ENCODE data around the gene LIPT1. TPM values are rescaled to one million over a fixed set of nuclear protein-coding genes. Genes with fewer than 3 reads are reported as not detected.
A peak's percentile ranks its signal among the peaks of the same experiment; 100 is the strongest.
"Not testable (repeated sequence)": the region's sequence is repeated elsewhere in the genome, so short reads cannot be mapped to it uniquely, and the experiment has no call there.

LIPT1 gene
- total RNA-seq, 1 donor from 2014 or later: 4.5 TPM

- TF ChIP-seq CTCF (IDR thresholded peaks at IDR 0.05; ENCODE audit: insufficient read depth, low read length, severe bottlenecking): no peak
- H3K36me3 ChIP-seq (ENCODE audit: control insufficient read depth, insufficient read depth, low read length): no peaks in the 10 kb centered on the region
- H3K27me3 ChIP-seq (ENCODE audit: control insufficient read depth, insufficient read depth, low read length): no peaks in the 10 kb centered on the region
- DNase-seq (ENCODE audit: low read depth): no peak
- no peak for FAIRE-seq
- H3K4me3 ChIP-seq (ENCODE audit: low read depth, low read length): peak overlapping the region; percentile 84
Measured at GRCh38 chr2:99181624-99182000, 26.8 kb downstream of the LIPT1 start.

GRCh38 chr2:99183025-99183424 lies 28.3 kb downstream of the LIPT1 start:
- FAIRE-seq: no peak
- Histone ChIP-seq H3K36me3 (ENCODE audit: control insufficient read depth, insufficient read depth, low read length) (peaks cover 3% of the 10 kb centered on the region), H3K27me3 (ENCODE audit: control insufficient read depth, insufficient read depth, low read length) (no peaks in the 10 kb centered on the region), H3K4me3 (ENCODE audit: low read depth, low read length) (no peak overlapping the region)
- peak; percentile 17 for DNase-seq (ENCODE audit: low read depth)
- TF ChIP-seq CTCF (IDR thresholded peaks at IDR 0.05; ENCODE audit: insufficient read depth, low read length, severe bottlenecking): no peak

GRCh38 chr2:99184811-99185210 lies 30.0 kb downstream of the LIPT1 start:
- TF ChIP-seq CTCF (IDR thresholded peaks at IDR 0.05; ENCODE audit: insufficient read depth, low read length, severe bottlenecking): no peak
- DNase-seq (ENCODE audit: low read depth) (no peak), FAIRE-seq (no peak)
- H3K36me3 ChIP-seq (ENCODE audit: control insufficient read depth, insufficient read depth, low read length): peaks cover 3% of the 10 kb centered on the region
- no peak overlapping the region for H3K4me3 ChIP-seq (ENCODE audit: low read depth, low read length)
- H3K27me3 ChIP-seq (ENCODE audit: control insufficient read depth, insufficient read depth, low read length): no peaks in the 10 kb centered on the region

GRCh38 chr2:99187011-99187410 lies 32.2 kb downstream of the LIPT1 start:
- DNase-seq (ENCODE audit: low read depth): no peak
- no peak for TF ChIP-seq CTCF (IDR thresholded peaks at IDR 0.05; ENCODE audit: insufficient read depth, low read length, severe bottlenecking)
- FAIRE-seq: no peak
- Histone ChIP-seq H3K27me3 (ENCODE audit: control insufficient read depth, insufficient read depth, low read length) (no peaks in the 10 kb centered on the region), H3K4me3 (ENCODE audit: low read depth, low read length) (no peak overlapping the region), H3K36me3 (ENCODE audit: control insufficient read depth, insufficient read depth, low read length) (peaks cover 4% of the 10 kb centered on the region)

- FAIRE-seq (no peak), DNase-seq (ENCODE audit: low read depth) (no peak)
- TF ChIP-seq CTCF (IDR thresholded peaks at IDR 0.05; ENCODE audit: insufficient read depth, low read length, severe bottlenecking): no peak
- H3K4me3 ChIP-seq (ENCODE audit: low read depth, low read length): no peak overlapping the region
- H3K36me3 ChIP-seq (ENCODE audit: control insufficient read depth, insufficient read depth, low read length): peaks cover 4% of the 10 kb centered on the region
- H3K27me3 ChIP-seq (ENCODE audit: control insufficient read depth, insufficient read depth, low read length): no peaks in the 10 kb centered on the region
Measured at GRCh38 chr2:99188357-99188756, 33.6 kb downstream of the LIPT1 start.

GRCh38 chr2:99190548-99190947 lies 35.8 kb downstream of the LIPT1 start:
- TF ChIP-seq CTCF (IDR thresholded peaks at IDR 0.05; ENCODE audit: insufficient read depth, low read length, severe bottlenecking): no peak
- FAIRE-seq (no peak), DNase-seq (ENCODE audit: low read depth) (no peak)
- H3K27me3 ChIP-seq (ENCODE audit: control insufficient read depth, insufficient read depth, low read length): no peaks in the 10 kb centered on the region
- H3K36me3 ChIP-seq (ENCODE audit: control insufficient read depth, insufficient read depth, low read length): peaks cover 7% of the 10 kb centered on the region
- no peak overlapping the region for H3K4me3 ChIP-seq (ENCODE audit: low read depth, low read length)

GRCh38 chr2:99192364-99192763 lies 37.6 kb downstream of the LIPT1 start:
- not testable (repeated sequence) for H3K4me3 ChIP-seq (ENCODE audit: low read depth, low read length); DNase-seq (ENCODE audit: low read depth); H3K27me3 ChIP-seq (ENCODE audit: control insufficient read depth, insufficient read depth, low read length); H3K36me3 ChIP-seq (ENCODE audit: control insufficient read depth, insufficient read depth, low read length); FAIRE-seq

Data from bronchial epithelial cell (primary cell).